CD4-positive, alpha-beta T cell treated with Interleukin-10 for 1 hour (primary cell): Measurements from ENCODE around the gene CYTH4.
"Not testable (repeated sequence)": the region's sequence is repeated elsewhere in the genome, so short reads cannot be mapped to it uniquely, and the experiment has no call there.

Experiments used
- DNase-seq: peaks from one replicate; pipeline ENCODE4 v3.0.0-alpha.2; 2020

Gene CYTH4

GRCh38 chr22:37251836-37252235, 30.5 kb upstream of the CYTH4 start:
- DNase-seq = not testable (repeated sequence)

- DNase-seq = no peak
These were observed 29.1 kb upstream of the CYTH4 start for GRCh38 chr22:37253126-37253660.

GRCh38 chr22:37254209-37254866, 28.0 kb upstream of the CYTH4 start:
- no peak for DNase-seq

- DNase-seq = no peak
These were observed 27.5 kb upstream of the CYTH4 start for GRCh38 chr22:37254867-37255233.

- DNase-seq = no peak
These were observed 26.7 kb upstream of the CYTH4 start for GRCh38 chr22:37255558-37256006.

- no peak for DNase-seq
These were observed 26.1 kb upstream of the CYTH4 start for GRCh38 chr22:37256075-37256726.

GRCh38 chr22:37258005-37258752, 24.1 kb upstream of the CYTH4 start:
- no peak for DNase-seq

GRCh38 chr22:37258753-37259401, 23.4 kb upstream of the CYTH4 start:
- no peak for DNase-seq

GRCh38 chr22:37259540-37260029, 22.7 kb upstream of the CYTH4 start:
- DNase-seq = no peak

GRCh38 chr22:37260155-37260795, 22.0 kb upstream of the CYTH4 start:
- DNase-seq = no peak

- DNase-seq = peak; percentile 76
These were observed 21.4 kb upstream of the CYTH4 start for GRCh38 chr22:37260901-37261336.

GRCh38 chr22:37262346-37262745, 20.0 kb upstream of the CYTH4 start:
- DNase-seq = no peak

- DNase-seq = no peak
These were observed 18.1 kb upstream of the CYTH4 start for GRCh38 chr22:37263966-37264887.

GRCh38 chr22:37266581-37267134, 15.7 kb upstream of the CYTH4 start:
- DNase-seq = no peak

- peak; percentile 78 for DNase-seq
These were observed 15.1 kb upstream of the CYTH4 start for GRCh38 chr22:37267135-37267587.

GRCh38 chr22:37267661-37268413, 14.5 kb upstream of the CYTH4 start:
- peak; percentile 23 for DNase-seq

GRCh38 chr22:37269936-37270678, 12.2 kb upstream of the CYTH4 start:
- peak; percentile 30 for DNase-seq

- DNase-seq = no peak
These were observed 11.2 kb upstream of the CYTH4 start for GRCh38 chr22:37270928-37271650.
